ENCODE measurements around the gene MCTP1. TPM values are rescaled to one million over a fixed set of nuclear protein-coding genes. Genes with fewer than 3 reads are reported as not detected.

MCTP1 gene
- polyA plus RNA-seq, 3 donors: 34.4 to 72.9 (median 55.5) TPM

DNA sequence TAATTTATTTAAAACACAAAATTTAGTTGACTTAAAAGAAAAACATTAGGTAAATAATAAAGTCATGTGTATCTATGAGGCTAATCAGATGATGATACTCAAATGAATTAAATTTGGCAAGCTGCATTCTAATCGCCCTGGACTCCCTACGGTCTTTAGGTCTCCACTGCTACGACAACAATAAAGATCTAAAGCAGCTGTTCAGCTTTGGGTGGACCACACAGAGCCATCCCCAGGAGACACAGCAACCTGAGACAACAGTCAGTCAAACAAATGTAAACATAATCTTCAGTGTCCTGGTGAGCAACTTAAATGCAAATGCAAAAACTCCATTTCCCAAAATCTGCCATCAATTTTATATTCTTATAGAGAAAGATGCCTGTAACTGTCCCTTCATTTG, 65.5 kb downstream of the MCTP1 start:
- no peaks in the 10 kb centered on the region for H3K27me3 ChIP-seq (ENCODE audit: control insufficient read depth in 2 of 2, insufficient read depth in 2 of 2, low read length in 2 of 2)
- no peak overlapping the region for H3K4me2 ChIP-seq (replicated peaks; ENCODE audit: extremely low read depth, low read length, poor library complexity, severe bottlenecking)
- Mint-ChIP-seq H3K4me1 (no peaks in the 10 kb centered on the region), H3K4me3 (no peak overlapping the region), H3K27me3 (ENCODE audit: low read depth in 3 of 3) (no peaks in the 10 kb centered on the region), H3K27ac (no peak overlapping the region), H3K9me3 (peaks cover 0 to 3% (median 0%) of the 10 kb centered on the region in 7 donors), H3K36me3 (no peaks in the 10 kb centered on the region)
- DNase-seq: no peak
- H3K27ac ChIP-seq (ENCODE audit: low read depth in 1 of 2, low read length in 2 of 2): no peak overlapping the region
- H3K4me3 ChIP-seq (replicated peaks in 1 of 3; ENCODE audit: low read depth in 2 of 3, low read length in 3 of 3): no peak overlapping the region
- intact Hi-C loops (cut with micrococcal nuclease): no loop called here
- H3K36me3 ChIP-seq (replicated peaks in 1 of 2; ENCODE audit: control insufficient read depth in 1 of 2, insufficient read depth in 2 of 2, low read length in 2 of 2): no peaks in the 10 kb centered on the region
- no peaks in the 10 kb centered on the region for H4K20me1 ChIP-seq (ENCODE audit: insufficient read depth, low read length)
- no peaks in the 10 kb centered on the region for H3K4me1 ChIP-seq (ENCODE audit: control insufficient read depth in 1 of 2, insufficient read depth in 2 of 2, low read length in 2 of 2)
- no peaks in the 10 kb centered on the region for H3K9me3 ChIP-seq (replicated peaks in 1 of 2; ENCODE audit: control insufficient read depth in 1 of 2, insufficient read depth in 1 of 2, low read length in 2 of 2)
- no peak for TF ChIP-seq CTCF (IDR thresholded peaks at IDR 0.05)
- no peak overlapping the region for H3K9ac ChIP-seq (ENCODE audit: insufficient read depth, low read length, poor library complexity, severe bottlenecking)
- H3K79me2 ChIP-seq (ENCODE audit: insufficient read depth, low read length): no peaks in the 10 kb centered on the region
- no peak overlapping the region for H2AFZ ChIP-seq (ENCODE audit: insufficient read depth, low read depth, low read length, poor library complexity, severe bottlenecking)
- WGBS (ENCODE audit: insufficient coverage): 97% methylated on average over 3 of the region's 3 CpGs

GRCh38 chr5:95217881-95218280, 67.0 kb downstream of the MCTP1 start:
- Histone ChIP-seq H3K4me2 (replicated peaks; ENCODE audit: extremely low read depth, low read length, poor library complexity, severe bottlenecking) (no peak overlapping the region), H3K27ac (ENCODE audit: low read depth in 1 of 2, low read length in 2 of 2) (no peak overlapping the region), H3K9me3 (replicated peaks in 1 of 2; ENCODE audit: control insufficient read depth in 1 of 2, insufficient read depth in 1 of 2, low read length in 2 of 2) (no peaks in the 10 kb centered on the region), H3K4me3 (replicated peaks in 1 of 3; ENCODE audit: low read depth in 2 of 3, low read length in 3 of 3) (no peak overlapping the region), H3K9ac (ENCODE audit: insufficient read depth, low read length, poor library complexity, severe bottlenecking) (no peak overlapping the region), H3K27me3 (ENCODE audit: control insufficient read depth in 2 of 2, insufficient read depth in 2 of 2, low read length in 2 of 2) (no peaks in the 10 kb centered on the region), H3K4me1 (ENCODE audit: control insufficient read depth in 1 of 2, insufficient read depth in 2 of 2, low read length in 2 of 2) (no peaks in the 10 kb centered on the region), H2AFZ (ENCODE audit: insufficient read depth, low read depth, low read length, poor library complexity, severe bottlenecking) (no peak overlapping the region), H3K36me3 (replicated peaks in 1 of 2; ENCODE audit: control insufficient read depth in 1 of 2, insufficient read depth in 2 of 2, low read length in 2 of 2) (no peaks in the 10 kb centered on the region), H3K79me2 (ENCODE audit: insufficient read depth, low read length) (no peaks in the 10 kb centered on the region), H4K20me1 (ENCODE audit: insufficient read depth, low read length) (no peaks in the 10 kb centered on the region)
- WGBS (ENCODE audit: insufficient coverage): 100% methylated on average over 1 of the region's 2 CpGs
- Mint-ChIP-seq H3K4me1 (no peaks in the 10 kb centered on the region), H3K36me3 (no peaks in the 10 kb centered on the region), H3K27me3 (ENCODE audit: low read depth in 3 of 3) (no peaks in the 10 kb centered on the region), H3K4me3 (no peak overlapping the region), H3K9me3 (peaks cover 0 to 2% (median 0%) of the 10 kb centered on the region in 7 donors), H3K27ac (peak overlapping the region in 2 of 7 donors; percentile 36 to 54)
- TF ChIP-seq CTCF (IDR thresholded peaks at IDR 0.05): no peak
- no peak for DNase-seq
- intact Hi-C loops (cut with micrococcal nuclease): no loop called here
